ENCODE results near the gene TEAD2. TPM values are rescaled to one million over a fixed set of nuclear protein-coding genes. Genes with fewer than 3 reads are reported as not detected.

Gene TEAD2
- total RNA-seq, 1 experiment from 2014 or later, result 2.4 TPM

GRCh38 chr19:49357186-49357585, 5.0 kb downstream of the TEAD2 start:
- BruUV-seq (replicated peaks), result no TSS peak
- no peak overlapping the region for H3K4me3 Mint-ChIP-seq (ENCODE audit: low read depth, unreplicated experiment)
- H3K4me1 Mint-ChIP-seq (ENCODE audit: low read depth, unreplicated experiment), result peaks cover 21% of the 10 kb centered on the region
- TF ChIP-seq CTCF (IDR thresholded peaks at IDR 0.05; ENCODE audit: unreplicated experiment), result no peak
- no peaks in the 10 kb centered on the region for H3K9me3 Mint-ChIP-seq (ENCODE audit: low read depth, unreplicated experiment)
- intact Hi-C loops (cut with micrococcal nuclease; ENCODE audit: unreplicated experiment), result no loop called here
- CTCF ChIA-PET, result interaction anchor here (0.7 kb wide), 1 partner anchor 363 kb away, joined by 6 read pairs; the partner anchor contains the start of gene RUVBL2
- no peaks in the 10 kb centered on the region for H3K36me3 Mint-ChIP-seq (ENCODE audit: insufficient read depth, unreplicated experiment)
- peaks cover 42% of the 10 kb centered on the region for H3K27me3 Mint-ChIP-seq (ENCODE audit: unreplicated experiment)
- DNase-seq, result no peak
- H3K27ac Mint-ChIP-seq (ENCODE audit: unreplicated experiment), result no peak overlapping the region

DNA sequence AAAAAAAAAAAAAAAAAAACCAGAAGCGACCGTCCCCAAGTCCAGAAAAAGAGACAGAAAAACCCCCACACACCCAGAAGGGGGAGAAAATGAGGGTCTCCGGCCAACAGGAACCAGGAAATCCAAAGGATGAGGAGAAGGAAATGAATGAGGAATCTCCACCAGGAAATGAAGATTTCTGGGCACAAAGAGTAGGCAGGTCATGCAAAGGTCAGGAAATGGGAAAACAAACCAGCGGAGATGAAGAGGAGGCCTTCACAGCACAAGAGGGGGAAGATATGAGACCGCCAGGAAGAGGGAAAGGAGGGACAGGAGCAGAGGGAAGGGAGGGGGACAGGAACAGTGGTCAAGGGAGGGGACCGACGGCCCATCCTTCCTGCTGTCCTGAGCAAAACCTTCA, 5.8 kb downstream of the TEAD2 start:
- H3K9me3 Mint-ChIP-seq (ENCODE audit: low read depth, unreplicated experiment), result no peaks in the 10 kb centered on the region
- H3K36me3 Mint-ChIP-seq (ENCODE audit: insufficient read depth, unreplicated experiment), result no peaks in the 10 kb centered on the region
- CTCF ChIA-PET, result no interaction called here
- no TSS peak for BruUV-seq (replicated peaks)
- H3K27me3 Mint-ChIP-seq (ENCODE audit: unreplicated experiment), result peaks cover 50% of the 10 kb centered on the region
- H3K4me3 Mint-ChIP-seq (ENCODE audit: low read depth, unreplicated experiment), result no peak overlapping the region
- H3K27ac Mint-ChIP-seq (ENCODE audit: unreplicated experiment), result no peak overlapping the region
- H3K4me1 Mint-ChIP-seq (ENCODE audit: low read depth, unreplicated experiment), result peaks cover 14% of the 10 kb centered on the region
- intact Hi-C loops (cut with micrococcal nuclease; ENCODE audit: unreplicated experiment), result no loop called here
- TF ChIP-seq CTCF (IDR thresholded peaks at IDR 0.05; ENCODE audit: unreplicated experiment), result no peak
- DNase-seq, result no peak

- intact Hi-C loops (cut with micrococcal nuclease; ENCODE audit: unreplicated experiment), result no loop called here
- CTCF ChIA-PET, result no interaction called here
- H3K4me3 Mint-ChIP-seq (ENCODE audit: low read depth, unreplicated experiment), result no peak overlapping the region
Measured at GRCh38 chr19:49355909-49356353, 6.3 kb downstream of the TEAD2 start.

DNA sequence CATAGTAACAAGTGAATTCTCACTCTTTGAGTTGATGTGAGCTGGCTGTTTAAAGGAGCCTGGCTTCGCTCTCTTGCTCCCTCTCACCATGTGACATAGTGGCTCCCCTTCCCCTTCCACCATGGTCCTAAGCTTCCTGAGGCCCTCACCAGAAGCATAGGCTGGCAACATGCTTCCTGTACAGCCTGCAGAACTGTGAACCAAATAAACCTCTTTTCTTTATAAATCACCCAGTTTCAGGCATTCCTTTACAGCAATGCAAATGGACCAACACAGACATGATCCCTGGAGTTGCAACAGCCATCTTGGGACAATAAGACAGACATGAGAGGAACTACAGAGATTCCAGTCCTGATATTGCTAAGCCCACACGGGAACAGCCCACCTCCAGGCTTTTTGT, 12.6 kb downstream of the TEAD2 start:
- no peak overlapping the region for H3K4me3 Mint-ChIP-seq (ENCODE audit: low read depth, unreplicated experiment)
- DNase-seq, result no peak
- CTCF ChIA-PET, result interaction anchor here (0.7 kb wide), 1 partner anchor 51 kb away, joined by 3 read pairs; no protein-coding TSS in a partner anchor
- H3K27me3 Mint-ChIP-seq (ENCODE audit: unreplicated experiment), result peaks cover 34% of the 10 kb centered on the region
- TF ChIP-seq CTCF (IDR thresholded peaks at IDR 0.05; ENCODE audit: unreplicated experiment), result no peak
- no peak overlapping the region for H3K27ac Mint-ChIP-seq (ENCODE audit: unreplicated experiment)
- peaks cover 3% of the 10 kb centered on the region for H3K9me3 Mint-ChIP-seq (ENCODE audit: low read depth, unreplicated experiment)
- no peaks in the 10 kb centered on the region for H3K36me3 Mint-ChIP-seq (ENCODE audit: insufficient read depth, unreplicated experiment)
- no TSS peak for BruUV-seq (replicated peaks)
- H3K4me1 Mint-ChIP-seq (ENCODE audit: low read depth, unreplicated experiment), result no peaks in the 10 kb centered on the region
- intact Hi-C loops (cut with micrococcal nuclease; ENCODE audit: unreplicated experiment), result no loop called here

More at GRCh38 chr19:49355909-49356353, 6.3 kb downstream of the TEAD2 start:
- Mint-ChIP-seq H3K9me3 (ENCODE audit: low read depth, unreplicated experiment) (no peaks in the 10 kb centered on the region), H3K27me3 (ENCODE audit: unreplicated experiment) (peaks cover 54% of the 10 kb centered on the region), H3K27ac (ENCODE audit: unreplicated experiment) (no peak overlapping the region), H3K36me3 (ENCODE audit: insufficient read depth, unreplicated experiment) (no peaks in the 10 kb centered on the region), H3K4me1 (ENCODE audit: low read depth, unreplicated experiment) (peaks cover 10% of the 10 kb centered on the region)
- no peak for TF ChIP-seq CTCF (IDR thresholded peaks at IDR 0.05; ENCODE audit: unreplicated experiment)
- BruUV-seq (replicated peaks), result no TSS peak
- DNase-seq, result no peak
